GM18508 (cell line): ENCODE results near the gene DUS1L.
A peak's percentile ranks its signal among the peaks of the same experiment; 100 is the strongest.

Experiments
- ATAC-seq: cut with Tn5 transposase; IDR thresholded peaks from one replicate; pipeline ENCODE4 v1.9.1; 2021; ENCODE audit warnings: moderate number of reproducible peaks; ENCODE audit not compliant: insufficient read depth, unreplicated experiment

The DUS1L gene

GRCh38 chr17:82065638-82066303, at the start of gene DUS1L:
Gene DUS1L (minus strand): TSS chr17:82065804. CDS start chr17:82065059, 745 bp downstream.
- ATAC-seq = no peak

- ATAC-seq = no peak
Observed at GRCh38 chr17:82114872-82115271, 49.3 kb upstream of the DUS1L start.

GRCh38 chr17:82114447-82114846, 48.8 kb upstream of the DUS1L start:
- ATAC-seq = no peak

GRCh38 chr17:82113941-82114340, 48.3 kb upstream of the DUS1L start:
- no peak for ATAC-seq

- ATAC-seq = no peak
Observed at GRCh38 chr17:82113422-82113821, 47.8 kb upstream of the DUS1L start.

GRCh38 chr17:82112914-82113311, 47.3 kb upstream of the DUS1L start:
- ATAC-seq = no peak

- ATAC-seq = no peak
Observed at GRCh38 chr17:82112181-82112913, 46.7 kb upstream of the DUS1L start.

- no peak for ATAC-seq
Observed at GRCh38 chr17:82110298-82110697, 44.7 kb upstream of the DUS1L start.

- ATAC-seq = no peak
Observed at GRCh38 chr17:82108961-82109475, 43.4 kb upstream of the DUS1L start.

- no peak for ATAC-seq
Observed at GRCh38 chr17:82108496-82108945, 42.9 kb upstream of the DUS1L start.

- no peak for ATAC-seq
Observed at GRCh38 chr17:82108038-82108437, 42.4 kb upstream of the DUS1L start.

GRCh38 chr17:82107341-82107860, 41.8 kb upstream of the DUS1L start:
- ATAC-seq = no peak

- no peak for ATAC-seq
Observed at GRCh38 chr17:82106688-82107305, 41.2 kb upstream of the DUS1L start.

GRCh38 chr17:82105882-82106687, 40.5 kb upstream of the DUS1L start:
- peak; percentile 60 for ATAC-seq

GRCh38 chr17:82105417-82105881, 39.8 kb upstream of the DUS1L start:
- no peak for ATAC-seq

GRCh38 chr17:82104797-82105416, 39.3 kb upstream of the DUS1L start:
- ATAC-seq = no peak

- ATAC-seq = no peak
Observed at GRCh38 chr17:82103553-82104451, 38.2 kb upstream of the DUS1L start.
